ENCODE measurements around the gene SLC9A7. TPM values are rescaled to one million over a fixed set of nuclear protein-coding genes. Genes with fewer than 3 reads are reported as not detected.

SLC9A7 gene
- total RNA-seq, 1 donor from 2014 or later: 7.9 TPM

GRCh38 chrX:46777971-46778810 is 19.3 kb upstream of the SLC9A7 start:
- H3K9me3 ChIP-seq: no peaks in the 10 kb centered on the region
- DNase-seq (no peak), ATAC-seq (no peak)
- no peaks in the 10 kb centered on the region for H3K36me3 ChIP-seq
- intact Hi-C loops (cut with DNase I): no loop called here
- H3K4me3 ChIP-seq: no peak overlapping the region
- H3K27ac ChIP-seq: no peak overlapping the region
- TF ChIP-seq CTCF (IDR thresholded peaks at IDR 0.05): no peak
- no peaks in the 10 kb centered on the region for H3K4me1 ChIP-seq
- H3K27me3 ChIP-seq (ENCODE audit: low read depth): no peaks in the 10 kb centered on the region

- no peaks in the 10 kb centered on the region for H3K9me3 ChIP-seq
- no peak overlapping the region for H3K4me3 ChIP-seq
- no peaks in the 10 kb centered on the region for H3K4me1 ChIP-seq
- no peaks in the 10 kb centered on the region for H3K27me3 ChIP-seq (ENCODE audit: low read depth)
- ATAC-seq: no peak
- no peaks in the 10 kb centered on the region for H3K36me3 ChIP-seq
- intact Hi-C loops (cut with DNase I): no loop called here
- H3K27ac ChIP-seq: no peak overlapping the region
- no peak for DNase-seq
- TF ChIP-seq CTCF (IDR thresholded peaks at IDR 0.05): no peak
Measured at GRCh38 chrX:46770817-46771163, 11.9 kb upstream of the SLC9A7 start.

GRCh38 chrX:46770000-46770816 is 11.3 kb upstream of the SLC9A7 start:
- no peak overlapping the region for H3K4me3 ChIP-seq
- no peaks in the 10 kb centered on the region for H3K9me3 ChIP-seq
- ATAC-seq (no peak), DNase-seq (no peak)
- H3K36me3 ChIP-seq: no peaks in the 10 kb centered on the region
- TF ChIP-seq CTCF (IDR thresholded peaks at IDR 0.05): no peak
- H3K4me1 ChIP-seq: no peaks in the 10 kb centered on the region
- intact Hi-C loops (cut with DNase I): no loop called here
- H3K27ac ChIP-seq: no peak overlapping the region
- no peaks in the 10 kb centered on the region for H3K27me3 ChIP-seq (ENCODE audit: low read depth)

- Histone ChIP-seq H3K27me3 (ENCODE audit: low read depth) (no peaks in the 10 kb centered on the region), H3K4me1 (no peaks in the 10 kb centered on the region), H3K4me3 (no peak overlapping the region), H3K36me3 (no peaks in the 10 kb centered on the region), H3K27ac (no peak overlapping the region), H3K9me3 (no peaks in the 10 kb centered on the region)
- ATAC-seq (no peak), DNase-seq (no peak)
- no peak for TF ChIP-seq CTCF (IDR thresholded peaks at IDR 0.05)
- intact Hi-C loops (cut with DNase I): no loop called here
Measured at GRCh38 chrX:46762963-46763362, 4.0 kb upstream of the SLC9A7 start.

GRCh38 chrX:46759645-46759974 is 692 bp upstream of the SLC9A7 start:
- Histone ChIP-seq H3K4me3 (peak overlapping the region; percentile 53), H3K4me1 (no peaks in the 10 kb centered on the region), H3K27ac (no peak overlapping the region), H3K36me3 (no peaks in the 10 kb centered on the region), H3K9me3 (no peaks in the 10 kb centered on the region), H3K27me3 (ENCODE audit: low read depth) (no peaks in the 10 kb centered on the region)
- TF ChIP-seq CTCF (IDR thresholded peaks at IDR 0.05): no peak
- intact Hi-C loops (cut with DNase I): no loop called here
- ATAC-seq (no peak), DNase-seq (no peak)
